ENCODE results near the gene RIF1.

- TF ChIP-seq EZH2phosphoT487 (IDR thresholded peaks at IDR 0.05; ENCODE audit: insufficient read depth, low read depth) (no peak), EZH2 (IDR thresholded peaks at IDR 0.05; ENCODE audit: insufficient read depth, poor library complexity, severe bottlenecking) (no peak)
These were observed 8.6 kb upstream of the RIF1 start for GRCh38 chr2:151401149-151401548.
